ENCODE measurements around the gene ABTB1. TPM values are rescaled to one million over a fixed set of nuclear protein-coding genes. Genes with fewer than 3 reads are reported as not detected.
A peak's percentile ranks its signal among the peaks of the same experiment; 100 is the strongest.
"Not testable (repeated sequence)": the region's sequence is repeated elsewhere in the genome, so short reads cannot be mapped to it uniquely, and the experiment has no call there.

The ABTB1 gene
- polyA plus RNA-seq, 1 of the 3 experiments (the other 2 are of a cell fraction), result 30.8 TPM

GRCh38 chr3:127652246-127652995 is 20.3 kb upstream of the ABTB1 start (continued):
- TF ChIP-seq FOXM1 (IDR thresholded peaks at IDR 0.05; ENCODE audit: low read depth), result no peak

GRCh38 chr3:127654374-127654773 is 18.4 kb upstream of the ABTB1 start:
- POLR2A ChIA-PET, result no interaction called here
- no peaks in the 10 kb centered on the region for H3K27me3 ChIP-seq (ENCODE audit: insufficient read depth)
- H4K20me1 ChIP-seq (ENCODE audit: insufficient read depth), result no peaks in the 10 kb centered on the region
- peaks cover 0 to 8% of the 10 kb centered on the region in 2 experiments; a peak in 2 of 4 replicates for H3K4me1 ChIP-seq (ENCODE audit: control insufficient read depth in 1 of 2, insufficient read depth in 2 of 2, low read depth in 1 of 2, low read length in 1 of 2)
- H3F3A ChIP-seq (replicated peaks; ENCODE audit: insufficient read depth), result peaks cover 14% of the 10 kb centered on the region
- TF ChIP-seq TAF1 (IDR thresholded peaks at IDR 0.05; ENCODE audit: borderline replicate concordance, low read depth, low read length) (no peak), CHD2 (IDR thresholded peaks at IDR 0.05; ENCODE audit: low read length, partially characterized antibody) (no peak), FOSL2 (IDR thresholded peaks at IDR 0.05; ENCODE audit: borderline replicate concordance, low read depth) (no peak), FOXJ3 (CRISPR knock-in tag; IDR thresholded peaks at IDR 0.05) (no peak), REST (IDR thresholded peaks at IDR 0.05; ENCODE audit: low read depth, low read length) (no peak), YY1 (IDR thresholded peaks at IDR 0.05; ENCODE audit: low read depth) (no peak)
- 74% methylated on average over 4 of the region's 4 CpGs for WGBS (ENCODE audit: low lambda C conversion rate)
- H3K27ac ChIP-seq (ENCODE audit: low read depth in 2 of 2, low read length in 1 of 2), result no peak overlapping the region
- no peaks in the 10 kb centered on the region for H3K9me3 ChIP-seq
- no peaks in the 10 kb centered on the region for H3K79me2 ChIP-seq (ENCODE audit: insufficient read depth)
- H3K4me2 ChIP-seq, result no peak overlapping the region
- H3K9ac ChIP-seq, result no peak overlapping the region
- H3K4me3 ChIP-seq (ENCODE audit: low read depth in 2 of 2, low read length in 1 of 2), result no peak overlapping the region
- no peaks in the 10 kb centered on the region for H3K36me3 ChIP-seq (replicated peaks in 1 of 2; ENCODE audit: control insufficient read depth in 1 of 2, insufficient read depth in 2 of 2, low read length in 1 of 2)
- CTCF ChIA-PET, result interaction anchor here (0.9 kb wide), 1 partner anchor 41 kb away, joined by 3 read pairs; no protein-coding TSS in a partner anchor
- no peak for DNase-seq
- H2AFZ ChIP-seq (ENCODE audit: low read depth), result no peak overlapping the region
- no peaks in the 10 kb centered on the region for H3K9me2 ChIP-seq

GRCh38 chr3:127654993-127655392 is 17.8 kb upstream of the ABTB1 start:
- 100% methylated on average over 5 of the region's 6 CpGs for WGBS (ENCODE audit: low lambda C conversion rate)
- H4K20me1 ChIP-seq (ENCODE audit: insufficient read depth); H3K27me3 ChIP-seq (ENCODE audit: insufficient read depth); H3K4me1 ChIP-seq (ENCODE audit: control insufficient read depth in 1 of 2, insufficient read depth in 2 of 2, low read depth in 1 of 2, low read length in 1 of 2); POLR2A ChIA-PET; H2AFZ ChIP-seq (ENCODE audit: low read depth); H3K9me3 ChIP-seq; H3K9ac ChIP-seq; DNase-seq; H3K9me2 ChIP-seq; H3K36me3 ChIP-seq (replicated peaks in 1 of 2; ENCODE audit: control insufficient read depth in 1 of 2, insufficient read depth in 2 of 2, low read length in 1 of 2); H3K79me2 ChIP-seq (ENCODE audit: insufficient read depth); H3K4me3 ChIP-seq (ENCODE audit: low read depth in 2 of 2, low read length in 1 of 2): not testable (repeated sequence)
- Histone ChIP-seq H3K4me2 (peak overlapping the region; percentile 11; the same call in 1 of the 2 replicates), H3F3A (replicated peaks; ENCODE audit: insufficient read depth) (peaks cover 14% of the 10 kb centered on the region), H3K27ac (ENCODE audit: low read depth in 2 of 2, low read length in 1 of 2) (peak overlapping the region in 1 of 2 experiments; percentile 48; a peak in 1 of 4 replicates)
- CTCF ChIA-PET, result interaction anchor here (0.9 to 1.7 kb wide), 2 partner anchors 41 to 80 kb away, joined by 3 to 7 read pairs; no protein-coding TSS in a partner anchor
